A549 (cell line): ENCODE data around the gene ADGRF5.

ENCODE experiments used
- CHD2 ChIP-seq: fragments of 150-350 bp; IDR thresholded peaks from 2 replicates; pipeline ENCODE4 v1.6.1; 2014; ENCODE audit warnings: low read length; ENCODE audit not compliant: partially characterized antibody
- EP300 ChIP-seq, 2 experiments: fragments of >200 bp; sonication (Bioruptor Twin); formaldehyde crosslinking; IDR thresholded peaks; 2 replicates in 1 of 2; 3 replicates in 1 of 2; pipeline ENCODE4 v1.6.1; 2016 to 2017
- JUN ChIP-seq, 2 experiments: fragments of >200 bp; sonication (Bioruptor Twin); formaldehyde crosslinking; IDR thresholded peaks; 2 replicates in 1 of 2; 3 replicates in 1 of 2; pipeline ENCODE4 v1.6.1; 2016 to 2017
- RAD21 ChIP-seq, 2 experiments: fragments of >200 bp in 1 of 2; sonication (Bioruptor Twin) in 1 of 2; formaldehyde crosslinking in 1 of 2; IDR thresholded peaks in 1 of 2; conservative IDR thresholded peaks in 1 of 2; 2 replicates in 1 of 2; 3 replicates in 1 of 2; pipeline ENCODE4 v1.6.1; 2012 to 2018; ENCODE audit warnings: inconsistent platforms in 1 of 2
- TP53 ChIP-seq: fragments of 250-450 bp; sonication (Bioruptor Pico); IDR thresholded peaks from 2 replicates; pipeline ENCODE4 v1.5.0; 2021; ENCODE audit warnings: mild to moderate bottlenecking, moderate library complexity
- TF ChIP-seq, protein P1 (sequence below): fragments of >200 bp; sonication (Bioruptor Twin); formaldehyde crosslinking; IDR thresholded peaks from 3 replicates; pipeline ENCODE4 v1.5.1; 2016
- TF ChIP-seq, protein P2 (sequence below): fragments of 450-650 bp; IDR thresholded peaks from 2 replicates; pipeline ENCODE4 v1.6.1; 2014; ENCODE audit warnings: antibody characterized with exemption

DNA sequence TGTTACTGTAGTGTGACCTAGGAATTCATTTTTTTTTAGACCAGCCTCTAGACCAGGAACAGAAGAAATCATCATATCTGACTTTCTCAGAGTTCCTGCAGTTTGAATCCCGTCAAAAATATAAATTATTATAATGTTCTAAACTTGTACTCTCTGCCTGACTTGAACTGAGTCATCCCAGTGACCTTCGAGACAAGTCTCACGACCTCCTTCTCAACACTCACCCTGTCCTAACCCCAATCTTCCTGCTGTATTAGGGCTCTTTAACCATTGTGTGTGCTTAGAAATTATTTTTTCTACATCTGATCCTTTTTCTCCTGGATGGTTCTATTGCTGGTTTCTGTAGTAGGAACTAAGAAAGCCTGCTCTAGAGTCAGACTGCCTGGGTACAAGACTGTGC is 21.5 kb downstream of the ADGRF5 start:
- TF ChIP-seq, protein P1, sequence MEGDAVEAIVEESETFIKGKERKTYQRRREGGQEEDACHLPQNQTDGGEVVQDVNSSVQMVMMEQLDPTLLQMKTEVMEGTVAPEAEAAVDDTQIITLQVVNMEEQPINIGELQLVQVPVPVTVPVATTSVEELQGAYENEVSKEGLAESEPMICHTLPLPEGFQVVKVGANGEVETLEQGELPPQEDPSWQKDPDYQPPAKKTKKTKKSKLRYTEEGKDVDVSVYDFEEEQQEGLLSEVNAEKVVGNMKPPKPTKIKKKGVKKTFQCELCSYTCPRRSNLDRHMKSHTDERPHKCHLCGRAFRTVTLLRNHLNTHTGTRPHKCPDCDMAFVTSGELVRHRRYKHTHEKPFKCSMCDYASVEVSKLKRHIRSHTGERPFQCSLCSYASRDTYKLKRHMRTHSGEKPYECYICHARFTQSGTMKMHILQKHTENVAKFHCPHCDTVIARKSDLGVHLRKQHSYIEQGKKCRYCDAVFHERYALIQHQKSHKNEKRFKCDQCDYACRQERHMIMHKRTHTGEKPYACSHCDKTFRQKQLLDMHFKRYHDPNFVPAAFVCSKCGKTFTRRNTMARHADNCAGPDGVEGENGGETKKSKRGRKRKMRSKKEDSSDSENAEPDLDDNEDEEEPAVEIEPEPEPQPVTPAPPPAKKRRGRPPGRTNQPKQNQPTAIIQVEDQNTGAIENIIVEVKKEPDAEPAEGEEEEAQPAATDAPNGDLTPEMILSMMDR = no peak
- TF ChIP-seq, protein P2, sequence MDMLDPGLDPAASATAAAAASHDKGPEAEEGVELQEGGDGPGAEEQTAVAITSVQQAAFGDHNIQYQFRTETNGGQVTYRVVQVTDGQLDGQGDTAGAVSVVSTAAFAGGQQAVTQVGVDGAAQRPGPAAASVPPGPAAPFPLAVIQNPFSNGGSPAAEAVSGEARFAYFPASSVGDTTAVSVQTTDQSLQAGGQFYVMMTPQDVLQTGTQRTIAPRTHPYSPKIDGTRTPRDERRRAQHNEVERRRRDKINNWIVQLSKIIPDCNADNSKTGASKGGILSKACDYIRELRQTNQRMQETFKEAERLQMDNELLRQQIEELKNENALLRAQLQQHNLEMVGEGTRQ = no peak
- TF ChIP-seq JUN (IDR thresholded peaks at IDR 0.05) (no peak), RAD21 (conservative IDR thresholded peaks at IDR 0.05 in 1 of 2, IDR thresholded peaks at IDR 0.05 in 1 of 2) (no peak), EP300 (IDR thresholded peaks at IDR 0.05) (no peak), CHD2 (no peak), TP53 (CRISPR knock-in tag) (no peak)
